Spleen (tissue), 11 donors: ENCODE results near the gene UCN2. TPM values are rescaled to one million over a fixed set of nuclear protein-coding genes. Genes with fewer than 3 reads are reported as not detected.
A peak's percentile ranks its signal among the peaks of the same experiment; 100 is the strongest.

Experiments
- DNase-seq: peaks from one replicate; pipeline ENCODE4 v3.0.0-alpha.2; 2020
- H3K27ac ChIP-seq, 8 donors: fragments of 200-600 bp; sonication (generic) in 7 of 8; 1 replicate in 4 of 8; 2 replicates in 4 of 8; pipeline versions ENCODE4 v1.5.0 to v1.8.0; 2016 to 2021; ENCODE audit warnings: inconsistent platforms in 4 of 8, mild to moderate bottlenecking in 4 of 8, moderate library complexity in 1 of 8
- H3K27me3 ChIP-seq, 7 donors: fragments of 200-600 bp; sonication (generic) in 6 of 7; replicated peaks in 1 of 7; 1 replicate in 4 of 7; 2 replicates in 3 of 7; pipeline versions ENCODE4 v1.5.0 to v1.8.0; 2016 to 2021; ENCODE audit warnings: inconsistent platforms in 3 of 7, mild to moderate bottlenecking in 1 of 7
- H3K36me3 ChIP-seq, 6 donors: fragments of 200-600 bp; sonication (generic) in 5 of 6; 1 replicate in 4 of 6; 2 replicates in 2 of 6; pipeline versions ENCODE4 v1.5.0 to v1.8.0; 2016 to 2021; ENCODE audit warnings: inconsistent platforms in 2 of 6
- H3K4me1 ChIP-seq, 6 donors: fragments of 200-600 bp; sonication (generic) in 5 of 6; 1 replicate in 3 of 6; 2 replicates in 3 of 6; pipeline versions ENCODE4 v1.5.0 to v1.8.0; 2016 to 2021; ENCODE audit warnings: inconsistent platforms in 3 of 6
- H3K4me3 ChIP-seq, 8 donors: fragments of 200-600 bp; sonication (generic) in 7 of 8; 1 replicate in 4 of 8; 2 replicates in 4 of 8; pipeline versions ENCODE4 v1.5.0 to v1.8.0; 2016 to 2021; ENCODE audit warnings: inconsistent platforms in 4 of 8, mild to moderate bottlenecking in 4 of 8, moderate library complexity in 2 of 8
- H3K9me3 ChIP-seq, 8 donors: fragments of 200-600 bp; sonication (generic) in 7 of 8; 1 replicate in 4 of 8; 2 replicates in 4 of 8; pipeline versions ENCODE4 v1.5.0 to v1.8.0; 2016 to 2021; ENCODE audit warnings: inconsistent platforms in 4 of 8
- CTCF ChIP-seq, 11 experiments: fragments of 200-600 bp in 7 of 11; fragments of 450-650 bp in 4 of 11; sonication (generic) in 4 of 11; IDR thresholded peaks in 8 of 11; conservative IDR thresholded peaks in 3 of 11; 1 replicate in 7 of 11; 2 replicates in 4 of 11; pipeline versions ENCODE4 v1.4.0 to v1.8.0; 2016 to 2021; ENCODE audit warnings: antibody characterized with exemption in 11 of 11, inconsistent platforms in 4 of 11, mild to moderate bottlenecking in 1 of 11
- POLR2A ChIP-seq, 3 donors: fragments of 450-650 bp; IDR thresholded peaks; one replicate each; pipeline ENCODE4 v1.5.1; 2017; ENCODE audit warnings: antibody characterized with exemption in 3 of 3, mild to moderate bottlenecking in 1 of 3
- POLR2AphosphoS5 ChIP-seq, 3 donors: sonication (generic); formaldehyde crosslinking; IDR thresholded peaks; one replicate each; pipeline ENCODE4 v1.5.1; 2017; ENCODE audit warnings: antibody characterized with exemption in 3 of 3
- WGBS, 5 donors: extraction: QIAGEN DNeasy Blood & Tissue Kit in 3 of 5; methylation state at CpG; one replicate each; pipeline versions ENCODE4 v1.1.5 to v1.1.7; 2013 to 2018; 5-methylcytosine and 5-hydroxymethylcytosine counted together
- intact Hi-C: fragments of 100-400 bp; cut with DNase I; formaldehyde crosslinking; loops from one replicate; pipeline ENCODE4 v1.15.0; 2023; ENCODE audit warnings: low total_unique reads
- polyA plus RNA-seq, 3 donors: library from polyadenylated mRNA; stranded (reverse); fragments of 200-250 nt; gene quantifications; one replicate each; pipeline ENCODE4 v1.2.1, GENCODE V29; 2013
- total RNA-seq, 7 donors: library from RNA; depleted of rRNA in 3 of 7; stranded (reverse); fragments of >200 nt in 3 of 7; fragmentation: NEBNext Ultra II Directional in 4 of 7; extraction: Animal tissue kit (Norgen Biotek cat#: 25700) in 4 of 7; gene quantifications; one replicate each; pipeline versions ENCODE4 v1.1.0 to v1.2.1, GENCODE V29; 2016 to 2021
- donor health status: healthy with polysubstance abuse.
- donor health status: DM: no; HTN: no; CAD: no; lungs with moderate emphysema.
- donor health status: DM: no; HTN: no; CAD: no.
- donor health status: Bipolar disorder and iron deficiency.
- donor health status: healthy.
- donor health status: DM: no; HTN: no; CAD: no.
- donor health status: DM: yes; HTN: yes; CAD: no.

Gene UCN2
- total and polyA plus RNA-seq, 10 donors, result 0.20 to 0.61 (median 0.49) TPM; not detected in 2

DNA sequence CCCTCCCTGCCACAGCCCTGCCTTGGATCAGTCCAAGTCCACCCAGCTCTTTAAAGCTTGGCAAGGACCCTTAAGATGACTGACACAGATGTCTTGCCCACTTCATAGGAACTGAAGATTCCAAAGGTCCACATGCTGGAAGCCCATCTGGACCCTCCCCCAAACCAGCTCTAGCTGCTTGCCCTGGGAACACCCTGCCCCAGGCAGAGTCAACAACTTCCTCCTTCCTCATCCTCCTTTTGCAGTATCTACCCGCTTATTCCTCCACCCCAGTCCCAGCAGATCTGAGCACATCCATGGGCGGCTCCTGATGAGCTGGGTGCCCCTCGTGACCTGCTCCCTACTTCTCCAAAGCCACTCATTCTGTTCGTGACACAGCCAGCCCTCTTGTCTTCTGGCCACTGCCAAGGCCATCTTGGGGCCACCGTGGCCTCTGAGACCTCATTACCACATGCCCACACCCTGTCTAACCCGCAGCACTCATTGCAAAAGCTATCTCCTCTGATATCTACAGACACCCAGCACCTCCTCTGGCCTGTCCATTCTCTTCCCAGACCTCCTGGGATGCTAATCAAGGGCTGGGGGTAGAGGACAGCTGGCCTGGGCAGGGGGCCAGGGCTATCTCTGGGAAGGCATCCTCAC, 5.0 kb downstream of the UCN2 start:
- no peaks in the 10 kb centered on the region for H3K36me3 ChIP-seq
- peak; percentile 85 for DNase-seq
- intact Hi-C loops, result loop anchor here (10.0 kb wide), 1 partner anchor 284 kb away; no protein-coding TSS in a partner anchor

GRCh38 chr3:48556796-48557626, 6.6 kb downstream of the UCN2 start, which contains the start of gene PFKFB4:
Gene PFKFB4, minus strand, starts transcription at chr3:48556803. Its CDS starts 26 bp downstream, at chr3:48556777.
- WGBS, 5 donors, result 1% methylated on average over 32 to 53 of the region's 53 CpGs
- intact Hi-C loops, result loop anchor here (10.0 kb wide), 1 partner anchor 282 kb away; no protein-coding TSS in a partner anchor
- no peaks in the 10 kb centered on the region for H3K9me3 ChIP-seq
- DNase-seq, result peak; percentile 99
- H3K4me3 ChIP-seq, result peak within 1 kb of the TSS; percentile 41 to 88 (median 56)
- H3K36me3 ChIP-seq, result no peaks in the 10 kb centered on the region
- TF ChIP-seq POLR2AphosphoS5 (IDR thresholded peaks at IDR 0.05), result peak; percentile 69 to 86 (median 81)
- peak in 8 of 11 experiments; percentile 14 to 59 (median 38) for TF ChIP-seq CTCF (IDR thresholded peaks at IDR 0.05 in 8 of 11, conservative IDR thresholded peaks at IDR 0.05 in 3 of 11)
- peak in 1 of 3 donors; percentile 13 for TF ChIP-seq POLR2A (IDR thresholded peaks at IDR 0.05)
- H3K27ac ChIP-seq, result peak within 1 kb of the TSS; percentile 31 to 87 (median 77)
- no peaks in the 10 kb centered on the region for H3K27me3 ChIP-seq
- H3K4me1 ChIP-seq, result peaks cover 11 to 93% (median 58%) of the 10 kb centered on the region in 6 donors

More for the DNA sequence above, 5.0 kb downstream of the UCN2 start:
- Histone ChIP-seq H3K27ac (peak overlapping the region in 7 of 8 donors; percentile 64 to 87 (median 80)), H3K4me1 (peaks cover 11 to 84% (median 57%) of the 10 kb centered on the region in 6 donors), H3K27me3 (no peaks in the 10 kb centered on the region), H3K4me3 (peak overlapping the region in 1 of 8 donors; percentile 88), H3K9me3 (no peaks in the 10 kb centered on the region)
- peak in 1 of 3 donors; percentile 20 for TF ChIP-seq POLR2AphosphoS5 (IDR thresholded peaks at IDR 0.05)
- peak in 6 of 11 experiments; percentile 26 to 59 (median 44) for TF ChIP-seq CTCF (IDR thresholded peaks at IDR 0.05 in 8 of 11, conservative IDR thresholded peaks at IDR 0.05 in 3 of 11)
- TF ChIP-seq POLR2A (IDR thresholded peaks at IDR 0.05), result no peak
- WGBS, 5 donors, result 28 to 64% (median 41%) methylated on average over 6 of the region's 6 CpGs

GRCh38 chr3:48555949-48556795, 7.4 kb downstream of the UCN2 start:
- no peak for TF ChIP-seq CTCF (IDR thresholded peaks at IDR 0.05 in 8 of 11, conservative IDR thresholded peaks at IDR 0.05 in 3 of 11)
- no peak for TF ChIP-seq POLR2A (IDR thresholded peaks at IDR 0.05)
- no peak for TF ChIP-seq POLR2AphosphoS5 (IDR thresholded peaks at IDR 0.05)
- Histone ChIP-seq H3K4me3 (peak overlapping the region; percentile 29 to 88 (median 56)), H3K9me3 (no peaks in the 10 kb centered on the region), H3K36me3 (peaks cover 0 to 5% (median 0%) of the 10 kb centered on the region in 6 donors), H3K27ac (peak overlapping the region in 7 of 8 donors; percentile 65 to 87 (median 80)), H3K27me3 (no peaks in the 10 kb centered on the region), H3K4me1 (peaks cover 11 to 90% (median 54%) of the 10 kb centered on the region in 6 donors)
- no peak for DNase-seq
- 17 to 20% (median 18%) methylated on average over 21 to 29 of the region's 29 CpGs for WGBS, 5 donors
- intact Hi-C loops, result loop anchor here (10.0 kb wide), 1 partner anchor 281 kb away; no protein-coding TSS in a partner anchor
